ENCODE results near the gene RBBP8NL.
"Not testable (repeated sequence)": the region's sequence is repeated elsewhere in the genome, so short reads cannot be mapped to it uniquely, and the experiment has no call there.

RBBP8NL gene

DNA sequence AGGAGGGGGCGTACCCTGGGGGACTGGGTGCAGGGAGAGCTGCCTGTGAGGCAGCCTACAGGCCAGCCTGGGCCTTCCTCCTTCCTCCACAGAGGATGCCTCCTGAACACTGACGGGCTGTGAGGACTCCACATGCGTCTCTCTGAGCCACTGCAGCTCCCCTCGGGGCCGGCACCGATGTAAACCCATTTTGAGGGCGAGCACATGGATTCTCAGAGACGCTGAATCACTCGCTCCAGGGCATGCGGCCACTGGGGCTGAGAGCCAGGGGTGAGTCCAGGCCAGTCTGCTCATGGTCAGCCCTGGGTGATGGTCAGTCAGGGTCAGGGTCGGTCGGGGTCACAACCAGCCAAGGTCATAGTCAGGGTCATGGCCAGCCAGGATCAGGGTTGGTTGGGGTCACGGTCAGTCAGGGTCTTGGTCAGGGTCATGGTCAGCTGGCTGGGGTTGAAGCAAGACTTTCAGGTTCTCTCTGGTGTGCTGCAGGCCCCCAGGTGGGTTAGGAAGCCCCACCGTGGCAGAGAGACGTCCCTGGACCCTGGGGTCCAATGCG lies 14.7 kb upstream of the RBBP8NL start:
- DNase-seq = no peak

DNA sequence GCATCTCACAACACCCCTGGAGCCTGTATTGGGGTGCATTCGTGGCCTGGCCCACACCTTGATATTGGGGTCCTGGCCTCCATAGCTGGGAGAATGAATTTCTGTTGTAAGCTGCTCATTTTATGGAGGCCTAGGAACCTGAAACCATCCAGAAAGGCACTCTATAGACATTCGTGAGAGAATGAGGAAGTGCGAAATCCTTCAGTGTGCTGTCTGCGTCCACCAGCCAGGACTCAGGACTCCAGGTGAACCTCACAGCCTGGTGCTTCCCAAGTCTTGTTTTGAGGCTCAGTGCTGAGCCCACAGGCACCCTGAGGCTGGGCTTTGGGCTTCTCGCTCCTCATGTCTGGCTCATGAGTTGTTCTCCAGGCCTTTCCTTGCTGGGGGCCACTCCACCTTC lies 11.9 kb upstream of the RBBP8NL start:
- no peak for DNase-seq

DNA sequence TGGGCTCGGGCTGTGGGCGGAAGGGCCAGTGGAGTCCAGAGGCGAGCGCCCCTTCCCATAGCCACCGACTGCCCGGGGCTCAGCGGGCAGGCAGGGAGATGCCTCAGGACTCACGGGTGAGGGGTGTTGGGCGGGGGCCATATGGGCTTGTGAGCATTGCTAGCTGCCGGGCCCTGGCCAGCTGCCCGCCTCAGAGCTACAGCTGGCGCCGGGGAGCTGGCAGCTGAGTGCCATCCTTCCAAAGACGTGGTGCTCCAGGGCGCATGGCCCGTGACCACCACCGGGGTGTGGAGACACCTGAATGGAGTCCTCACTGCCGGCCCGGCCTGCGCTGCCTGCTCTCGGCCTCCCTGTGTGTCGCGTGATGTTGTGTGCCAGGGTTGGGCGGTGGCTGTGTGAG lies 10.6 kb upstream of the RBBP8NL start:
- DNase-seq = no peak

DNA sequence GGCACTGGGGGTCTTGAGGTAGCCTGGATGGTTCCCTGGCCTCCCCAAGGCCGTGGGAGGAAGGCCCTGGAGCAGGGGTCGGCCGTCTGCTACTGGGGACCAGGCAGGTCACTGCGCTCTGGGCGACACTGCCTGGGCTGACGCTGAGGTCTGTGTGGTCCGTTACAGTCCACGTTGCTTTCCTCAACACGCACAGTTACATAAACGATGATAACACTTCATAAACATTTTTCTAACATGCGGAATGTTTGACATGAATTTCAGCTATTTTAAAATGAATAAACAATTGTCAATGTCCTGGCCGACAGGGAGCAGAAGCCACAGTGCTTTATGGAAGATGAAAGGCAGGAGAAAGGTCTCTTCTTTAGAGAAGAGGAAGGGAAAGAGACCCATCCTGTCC lies 10.2 kb upstream of the RBBP8NL start:
- no peak for DNase-seq

DNA sequence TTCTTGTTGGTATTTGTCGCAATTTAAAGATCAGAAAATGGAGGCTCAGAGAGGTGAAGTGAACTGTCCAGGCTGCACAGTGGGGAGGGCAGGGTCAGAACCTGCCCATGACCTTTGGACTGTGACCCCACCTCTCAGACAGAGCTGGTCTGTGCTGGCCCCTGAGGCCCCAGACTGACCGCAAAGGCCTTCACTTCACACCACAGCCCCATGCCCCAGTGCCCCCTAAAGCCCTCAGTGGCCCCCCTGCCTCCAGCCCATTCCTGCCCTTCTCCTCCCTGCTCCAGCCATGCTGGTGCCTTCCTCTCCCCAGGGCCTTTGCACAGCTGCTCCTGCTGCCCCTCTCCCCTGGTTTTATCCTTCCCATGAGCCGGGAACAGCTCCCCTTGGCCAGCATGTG lies 9.4 kb upstream of the RBBP8NL start:
- DNase-seq = no peak

DNA sequence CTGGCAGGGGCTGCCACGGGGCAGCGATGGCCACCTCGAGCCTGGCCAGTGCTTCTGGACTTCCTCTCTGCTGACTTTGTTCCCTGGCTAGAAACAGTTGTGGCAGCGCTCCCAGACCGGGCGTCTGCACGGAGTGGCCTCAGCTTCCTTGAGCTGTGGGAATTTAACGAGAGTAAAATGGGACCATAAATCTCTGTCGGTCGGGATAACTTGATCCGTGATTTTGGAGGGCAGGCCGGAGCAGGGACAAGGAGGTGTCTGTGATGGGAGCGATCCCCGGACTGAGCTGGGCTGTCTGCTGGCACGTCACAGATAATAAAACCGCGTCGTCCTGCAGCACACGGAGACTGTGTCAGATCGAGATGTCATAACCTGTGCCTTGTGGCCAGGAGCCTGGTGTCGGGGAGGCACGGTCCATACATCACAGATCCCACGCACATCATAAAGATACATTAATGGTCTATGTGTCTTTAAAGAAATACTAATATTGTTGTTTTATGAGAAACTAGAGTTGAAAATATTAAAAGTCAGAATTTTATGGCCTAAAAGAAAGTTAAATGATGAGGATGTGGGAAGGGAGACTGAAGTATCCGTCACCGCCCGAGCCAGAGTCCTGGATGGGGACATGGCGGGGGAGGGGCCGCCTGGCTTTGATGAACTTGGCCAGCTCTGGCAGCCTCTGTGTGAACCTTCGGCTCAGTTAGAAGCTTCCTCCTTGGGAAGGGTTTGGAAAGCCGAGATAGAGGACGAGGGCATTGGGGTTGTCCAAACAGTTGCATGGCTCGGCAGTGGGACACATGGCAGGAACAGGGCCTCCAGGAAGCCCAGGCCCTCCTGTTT lies 6.5 kb upstream of the RBBP8NL start:
- DNase-seq = no peak

DNA sequence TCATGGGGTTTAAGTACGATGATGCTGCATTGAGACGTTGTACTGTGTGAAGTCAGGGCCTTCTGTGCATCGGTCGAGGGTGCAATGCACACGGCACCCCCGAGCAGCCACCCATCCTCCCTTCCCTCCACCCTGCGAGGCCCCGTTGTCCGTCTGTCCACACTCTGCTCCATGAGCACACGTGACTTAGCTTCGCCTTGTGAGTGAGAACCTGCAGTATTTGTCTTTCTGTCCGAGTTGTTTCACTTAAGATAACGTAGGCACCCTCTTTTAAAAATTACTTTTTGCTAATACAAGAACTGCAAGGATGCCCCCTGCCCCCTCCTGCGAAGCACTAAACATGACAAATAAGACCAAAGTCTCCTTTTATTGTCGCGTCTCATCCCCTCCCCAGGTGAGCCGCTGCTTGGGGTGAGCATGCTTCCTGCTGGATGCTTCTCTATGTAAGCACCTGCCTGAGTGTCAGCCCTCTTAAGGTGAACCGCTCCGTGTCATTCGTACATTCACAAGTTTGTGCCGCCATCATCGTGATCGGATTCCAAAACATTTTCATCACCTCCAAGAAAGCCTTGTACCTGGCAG lies 3.6 kb upstream of the RBBP8NL start:
- DNase-seq = no peak

DNA sequence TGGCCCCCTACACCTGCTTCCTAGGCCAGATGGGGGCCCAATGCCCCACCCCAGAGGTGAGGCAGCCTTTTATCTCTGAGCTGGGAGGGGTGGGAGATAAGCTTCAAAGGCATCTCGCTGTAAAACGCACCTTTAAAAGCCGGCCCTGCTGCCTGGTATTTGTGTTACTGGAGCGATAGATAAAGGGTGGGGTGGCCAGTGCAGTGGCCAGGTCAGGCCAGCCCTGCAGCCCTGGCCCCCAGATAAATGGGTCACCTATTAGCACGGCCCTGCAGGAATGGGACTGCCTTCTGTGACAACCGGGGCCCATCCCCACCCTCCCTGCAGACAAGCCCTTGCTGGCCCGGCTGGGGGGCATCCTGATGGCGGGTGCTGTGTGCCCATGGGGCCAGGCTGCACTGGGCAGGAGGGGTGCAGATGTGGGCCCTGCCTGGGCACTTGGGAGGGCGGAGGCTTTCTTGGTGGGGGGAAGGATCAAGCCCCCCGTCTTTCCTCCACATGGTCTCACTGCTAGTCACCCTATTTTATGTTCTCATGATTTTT lies 3.0 kb upstream of the RBBP8NL start:
- DNase-seq = no peak

DNA sequence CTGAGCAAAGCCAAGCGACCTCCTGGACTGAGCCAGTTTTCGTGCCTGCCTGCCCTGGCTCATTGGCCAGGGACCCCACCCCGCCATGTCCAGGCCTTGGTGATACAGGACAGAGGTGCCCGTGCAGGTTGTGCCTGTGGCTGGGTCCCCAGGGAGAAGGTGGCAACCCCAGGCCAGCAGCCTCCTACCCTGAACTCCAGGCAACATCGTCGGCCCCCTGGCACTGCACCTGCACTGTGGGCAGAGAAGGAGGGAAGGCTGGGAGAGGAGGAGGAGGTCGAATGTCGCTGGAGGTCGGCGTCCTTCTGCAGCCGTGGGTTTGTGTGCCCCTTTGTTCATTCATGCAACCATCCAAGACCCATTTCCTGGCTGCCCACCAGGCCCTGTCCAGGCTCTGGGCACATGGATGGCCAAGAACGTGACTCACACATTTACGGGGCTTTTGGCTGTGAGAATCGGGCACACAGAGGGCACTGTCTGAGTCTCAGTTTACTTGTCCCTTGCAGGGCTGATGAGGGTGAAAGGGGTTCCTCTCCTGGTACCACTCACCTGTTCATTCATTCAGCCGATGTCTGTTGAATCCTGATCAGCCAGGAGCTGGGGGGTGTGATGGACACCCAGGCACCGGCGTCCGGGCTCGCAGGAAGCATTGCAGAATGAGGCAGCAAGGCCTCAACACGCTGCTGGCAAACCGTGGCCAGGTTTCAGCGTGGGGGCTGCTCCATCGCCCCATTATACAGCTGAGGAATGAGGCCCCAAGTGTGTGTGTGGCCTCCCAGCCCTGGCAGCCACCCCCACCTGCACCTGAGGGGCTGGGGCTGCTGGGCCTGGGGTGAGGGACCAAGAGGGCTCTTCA lies 2.3 kb upstream of the RBBP8NL start:
- DNase-seq = no peak

DNA sequence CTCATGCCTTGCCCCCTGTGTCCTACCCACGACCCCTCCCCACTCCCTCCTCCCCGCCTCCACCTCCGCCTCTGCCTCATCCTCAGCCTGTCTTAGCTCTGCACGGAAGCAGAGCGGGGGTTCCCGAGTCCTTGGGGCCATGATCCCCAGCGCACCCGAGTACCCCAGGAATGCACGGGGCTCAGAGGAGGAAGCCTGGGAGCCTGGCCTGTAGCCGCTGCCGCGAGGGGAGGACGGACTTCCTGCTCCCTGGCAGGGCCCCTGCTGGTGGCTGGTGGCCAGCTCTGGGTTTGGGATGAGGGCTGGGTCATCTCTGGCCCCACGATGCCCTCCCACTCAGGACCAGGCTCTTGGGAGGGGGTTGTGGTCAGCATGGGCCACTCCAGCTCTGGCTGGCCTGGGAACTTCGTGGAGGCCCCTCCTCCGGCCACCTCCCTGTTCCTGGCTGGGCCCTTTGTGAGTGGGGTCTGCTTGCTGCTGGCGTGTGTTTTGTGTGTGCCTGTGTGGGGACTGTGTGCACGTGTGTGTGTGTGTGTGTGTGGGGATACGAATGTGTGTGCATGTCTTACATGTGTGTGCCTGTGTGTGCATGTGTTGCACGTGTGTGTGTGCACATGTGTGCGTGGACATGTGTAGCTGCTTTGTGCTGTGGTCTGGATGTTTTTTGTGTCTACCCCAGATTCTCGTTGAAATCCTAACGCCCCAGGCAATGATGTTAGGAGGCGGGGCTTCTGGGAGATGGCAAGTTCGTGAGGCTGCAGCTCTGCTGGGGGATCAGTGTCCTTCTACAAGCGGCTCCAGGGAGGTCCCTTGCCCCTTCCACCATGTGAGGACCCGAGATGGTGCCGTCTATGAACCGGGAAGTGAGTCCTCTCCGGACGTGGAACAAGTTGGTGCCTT lies 1.3 kb upstream of the RBBP8NL start:
- no peak for DNase-seq

DNA sequence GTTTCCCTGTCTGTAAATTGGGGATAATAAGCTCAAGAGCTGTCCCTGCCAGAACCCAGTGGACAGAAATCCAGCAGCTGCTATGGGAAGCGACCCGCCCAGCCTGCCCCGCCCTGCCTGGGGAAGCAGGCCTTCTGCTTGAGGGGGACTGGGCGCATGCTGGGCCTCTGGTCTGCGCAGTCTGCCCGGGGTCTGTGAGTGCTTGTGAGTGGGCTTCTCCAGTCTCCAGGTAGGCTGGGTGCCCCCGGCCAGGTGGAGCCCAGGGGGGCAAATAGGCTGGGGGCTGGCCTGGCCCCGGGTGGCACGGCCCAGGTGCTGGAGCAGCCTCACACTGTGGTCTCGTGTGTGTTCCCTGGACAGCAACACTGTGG lies 648 bp upstream of the RBBP8NL start:
- DNase-seq = no peak

DNA sequence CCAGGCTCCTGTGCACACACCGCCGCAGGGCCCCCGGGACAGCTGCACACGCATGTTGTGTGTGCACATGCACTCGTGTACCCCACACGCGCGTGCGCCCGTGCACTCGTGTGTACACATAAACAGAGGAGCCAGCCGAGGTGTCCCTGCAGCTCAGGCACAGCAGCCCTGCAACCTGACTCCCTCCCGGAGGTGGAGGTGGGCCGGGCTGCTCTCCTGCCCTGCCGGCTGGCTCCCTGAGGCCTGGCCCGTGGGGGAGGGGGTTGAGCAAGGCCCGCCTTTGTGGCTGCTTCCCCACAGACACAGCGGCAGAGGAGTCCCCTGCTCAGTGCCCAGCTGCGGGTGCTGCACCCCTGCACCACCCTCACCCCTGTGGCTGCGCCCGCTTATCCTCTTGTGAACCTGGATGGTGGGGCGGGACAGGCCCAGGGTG lies 624 bp downstream of the RBBP8NL start:
- DNase-seq = no peak

DNA sequence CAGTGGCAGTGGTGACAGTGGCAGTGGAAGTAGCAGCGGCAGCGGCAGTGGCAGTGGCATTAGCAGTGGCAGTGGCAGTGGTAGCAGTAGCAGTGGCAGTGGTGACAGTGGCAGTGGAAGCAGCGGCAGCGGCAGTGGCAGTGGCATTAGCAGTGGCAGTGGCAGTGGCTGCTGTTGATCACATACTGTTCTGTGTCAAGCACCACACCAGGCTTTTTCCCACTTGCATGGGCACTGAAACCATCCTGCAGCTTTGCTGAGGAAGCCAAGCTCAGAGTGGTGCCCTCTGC lies 1.3 kb downstream of the RBBP8NL start:
- not testable (repeated sequence) for DNase-seq

DNA sequence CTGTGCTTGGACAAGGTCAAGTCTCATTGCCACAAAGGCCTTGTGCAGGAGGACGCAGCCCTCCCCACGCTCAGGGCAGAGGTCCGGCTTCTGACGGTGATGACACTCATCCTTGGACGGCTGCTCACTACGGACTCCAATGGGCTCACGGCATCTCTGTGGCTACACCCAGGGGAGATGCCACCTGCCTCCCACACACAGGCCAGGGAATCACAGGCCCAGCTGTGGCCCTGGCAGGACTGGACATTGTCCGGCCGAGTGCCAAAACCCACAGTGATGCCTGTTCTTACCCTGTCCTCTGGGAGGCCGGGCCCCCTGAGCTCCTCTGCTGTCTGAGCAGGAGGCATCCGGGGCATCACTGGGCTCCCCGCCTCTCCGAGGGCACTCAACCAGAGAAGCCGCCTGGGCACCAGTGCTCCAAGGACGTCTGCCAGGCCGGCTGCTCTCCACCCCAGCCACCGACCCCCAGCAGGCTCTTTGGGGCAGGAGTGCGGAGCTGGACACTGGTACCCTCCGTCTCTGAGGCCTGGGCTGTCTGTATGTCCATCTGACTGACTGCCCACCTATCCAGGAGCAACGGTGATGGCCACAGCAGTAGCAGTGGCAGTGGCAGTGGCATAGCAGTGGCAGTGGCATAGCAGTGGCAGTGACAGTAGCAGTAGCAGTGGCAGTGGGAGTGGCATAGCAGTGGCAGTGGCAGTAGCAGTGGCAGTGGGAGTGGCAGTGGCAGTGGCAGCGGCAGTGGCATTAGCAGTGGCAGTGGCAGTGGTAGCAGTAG lies 1.9 kb downstream of the RBBP8NL start:
- no peak for DNase-seq

DNA sequence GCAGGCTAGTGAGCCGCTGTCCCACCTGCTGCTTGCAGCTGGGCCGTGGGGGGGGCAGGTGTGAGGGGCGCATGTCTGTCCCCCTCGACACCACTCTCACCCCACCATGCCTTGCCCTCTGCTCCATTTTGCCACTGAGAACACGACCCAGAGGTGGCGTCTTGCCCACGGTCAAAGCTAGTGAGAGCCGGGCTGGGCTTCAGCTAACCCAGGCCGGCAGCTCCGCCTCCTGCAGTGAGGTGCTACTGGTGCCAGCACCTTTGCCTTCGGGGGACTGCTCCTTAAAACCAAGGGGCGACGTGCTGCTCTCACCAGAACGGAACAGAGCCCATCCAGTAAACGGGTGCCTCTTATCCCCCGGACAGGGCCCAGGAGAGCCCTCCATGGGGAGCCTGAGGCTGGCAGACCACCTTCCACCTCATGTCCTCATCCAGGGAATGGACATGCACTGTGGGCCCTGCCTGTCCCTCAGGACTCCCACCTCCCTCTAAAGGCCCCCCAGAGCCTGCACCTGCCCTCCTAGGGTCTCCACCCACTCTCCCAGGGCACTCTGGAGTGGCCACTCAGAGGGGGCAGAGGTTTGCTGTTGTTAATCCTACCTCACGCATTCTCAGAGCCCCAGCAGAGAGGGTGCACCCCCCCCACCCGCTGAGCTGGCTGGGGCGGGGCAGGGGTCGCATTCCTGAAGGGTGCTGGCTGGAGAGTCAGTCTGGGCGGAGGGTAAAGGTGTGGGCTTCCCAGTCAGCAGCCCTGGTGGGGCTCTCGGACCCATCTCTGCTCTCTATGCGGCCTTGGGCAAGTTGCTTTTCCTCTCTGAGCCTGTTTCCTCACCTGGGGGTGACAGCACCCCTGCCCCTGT lies 2.9 kb downstream of the RBBP8NL start:
- DNase-seq = no peak

DNA sequence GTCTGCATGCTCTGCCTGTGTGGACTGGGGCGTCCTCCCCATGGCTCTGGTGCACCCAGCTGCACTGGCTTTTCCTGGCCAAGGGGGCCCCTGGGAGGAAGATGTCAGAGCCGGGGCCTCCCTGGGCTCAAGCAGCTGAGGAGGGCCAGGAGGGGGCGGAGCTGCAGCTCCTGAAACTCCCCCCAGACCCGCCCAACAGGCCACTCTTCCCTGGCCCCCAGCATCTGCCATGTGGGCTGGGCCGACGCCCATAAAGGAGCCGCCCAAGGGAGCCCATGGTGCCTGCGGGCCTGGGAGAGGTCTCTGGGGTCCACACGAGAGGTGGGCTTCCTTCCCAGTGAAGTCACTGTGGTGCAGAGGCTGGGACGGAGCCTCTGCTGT lies 4.0 kb downstream of the RBBP8NL start:
- no peak for DNase-seq

DNA sequence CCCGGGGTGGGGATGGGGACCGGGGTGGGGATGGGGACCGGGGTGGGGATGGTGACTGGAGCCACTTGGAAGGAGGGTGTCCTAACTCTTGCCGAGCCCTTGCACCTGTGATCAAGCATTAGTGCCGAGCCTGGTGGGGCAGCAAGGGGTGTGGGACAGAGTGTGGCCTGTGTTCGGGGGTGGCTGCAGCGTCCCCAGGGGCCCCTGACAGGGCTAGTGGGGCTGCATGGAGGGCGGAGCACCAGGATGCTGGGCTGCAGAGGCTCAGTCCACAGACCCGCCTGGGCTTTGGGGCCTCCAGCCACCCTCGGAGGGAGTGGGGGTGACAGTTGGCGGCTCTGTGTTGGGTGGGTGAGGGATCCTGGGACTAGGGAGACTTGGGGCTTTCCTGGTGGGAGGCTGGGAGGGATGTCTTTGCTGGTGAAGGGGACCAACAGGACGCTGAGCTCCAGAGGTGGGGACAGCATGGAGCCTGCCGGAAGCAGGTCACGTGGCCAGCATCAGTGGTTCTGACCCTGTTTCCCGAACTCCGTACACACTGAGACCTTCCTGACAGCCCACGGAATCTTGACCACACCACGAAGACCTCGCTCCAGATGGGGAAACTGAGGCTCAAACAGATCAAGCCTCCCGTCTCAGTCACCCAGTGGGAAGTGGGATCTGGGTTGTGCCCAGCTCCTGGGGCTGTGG lies 4.6 kb downstream of the RBBP8NL start:
- no peak for DNase-seq

DNA sequence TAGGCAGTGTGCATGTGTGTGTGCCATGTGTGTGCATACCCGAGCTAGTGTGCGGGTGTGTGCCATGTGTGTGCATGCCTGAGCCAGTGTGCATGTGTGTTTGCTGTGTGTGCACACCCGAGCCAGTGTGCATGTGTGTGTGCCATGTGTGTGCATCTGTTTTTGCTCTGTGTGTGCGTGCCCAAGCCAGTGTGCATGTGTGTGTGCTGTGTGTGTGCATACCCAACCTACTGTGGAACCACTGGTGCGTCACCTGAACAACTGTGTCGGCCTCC lies 5.7 kb downstream of the RBBP8NL start:
- DNase-seq = no peak

DNA sequence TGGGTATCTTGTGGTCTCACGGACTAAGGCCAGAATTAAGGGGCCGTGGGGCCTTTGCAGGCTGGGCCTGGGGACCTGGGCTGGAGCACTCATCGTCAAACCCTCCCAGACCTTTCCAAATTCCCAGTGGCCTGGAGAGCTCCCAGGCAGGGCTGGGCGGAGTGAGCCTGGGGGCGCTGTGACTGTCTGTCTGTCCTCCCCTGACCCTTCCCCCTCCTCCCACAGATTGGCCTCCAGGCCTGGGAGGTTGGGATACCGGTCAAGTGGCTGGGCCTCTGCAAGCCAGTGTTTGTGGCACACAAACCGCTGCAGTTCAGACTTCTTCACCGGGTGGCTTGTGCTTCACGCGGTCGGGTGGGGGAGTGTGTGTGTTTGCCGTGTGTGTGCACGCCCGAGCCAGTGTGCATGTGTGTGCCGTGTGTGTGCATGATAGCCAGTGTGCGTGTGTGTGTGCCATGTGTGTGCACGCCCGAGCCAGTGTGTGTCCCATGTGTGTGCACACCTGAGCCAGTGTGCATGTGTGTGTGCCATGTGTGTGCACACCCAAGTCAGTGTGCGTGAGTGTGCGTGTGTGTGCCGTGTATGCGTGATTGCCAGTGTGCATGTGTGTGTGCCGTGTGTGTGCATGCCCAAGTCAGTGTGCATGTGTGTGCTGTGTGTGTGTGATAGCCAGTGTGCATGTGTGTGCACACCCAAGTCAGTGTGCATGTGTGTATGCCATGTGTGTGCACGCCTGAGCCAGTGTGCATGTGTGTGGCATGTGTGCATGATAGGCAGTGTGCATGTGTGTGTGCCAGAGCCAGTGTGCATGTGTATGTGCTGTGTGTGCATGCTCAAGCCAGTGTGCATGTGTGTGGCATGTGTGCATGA lies 6.3 kb downstream of the RBBP8NL start:
- DNase-seq = no peak
